Ishikawa (cell line): ENCODE measurements around the gene RBMS3.

Experiments
- CREB1 ChIP-seq: IDR thresholded peaks from 2 replicates; pipeline ENCODE4 v1.6.1; 2012; ENCODE audit warnings: low read depth
- EP300 ChIP-seq: IDR thresholded peaks from 2 replicates; pipeline ENCODE4 v1.6.1; 2012; ENCODE audit warnings: borderline replicate concordance
- FOXM1 ChIP-seq: IDR thresholded peaks from 2 replicates; pipeline ENCODE4 v1.6.1; 2012; ENCODE audit warnings: low read depth, borderline replicate concordance
- RAD21 ChIP-seq: IDR thresholded peaks from 2 replicates; pipeline ENCODE4 v1.6.1; 2012; ENCODE audit warnings: low read depth
- TAF1 ChIP-seq: IDR thresholded peaks from 2 replicates; pipeline ENCODE4 v1.6.1; 2012; ENCODE audit warnings: low read depth, mild to moderate bottlenecking
- TCF12 ChIP-seq: IDR thresholded peaks from 2 replicates; pipeline ENCODE4 v1.6.1; 2012; ENCODE audit warnings: low read depth
- USF1 ChIP-seq: IDR thresholded peaks from 2 replicates; pipeline ENCODE4 v1.6.1; 2012
- YY1 ChIP-seq: IDR thresholded peaks from 2 replicates; pipeline ENCODE4 v1.6.1; 2012; ENCODE audit warnings: low read depth

GRCh38 chr3:29379097-29379496 is 98.2 kb downstream of the RBMS3 start:
- TF ChIP-seq TCF12 (no peak), TAF1 (no peak), USF1 (no peak), CREB1 (no peak), YY1 (no peak), RAD21 (no peak), EP300 (no peak), FOXM1 (no peak)
